Measurements from ENCODE around the gene RAB40C.

The RAB40C gene

GRCh38 chr16:671353-672131 is 81.7 kb downstream of the RAB40C start:
- DNase-seq: no peak

GRCh38 chr16:672371-672770 is 82.5 kb downstream of the RAB40C start:
- no peak for DNase-seq

GRCh38 chr16:672851-673250 is 83.0 kb downstream of the RAB40C start:
- no peak for DNase-seq

GRCh38 chr16:673399-673991 is 83.6 kb downstream of the RAB40C start:
- DNase-seq: no peak

- DNase-seq: no peak
Observed at GRCh38 chr16:674214-674881, 84.5 kb downstream of the RAB40C start.

GRCh38 chr16:674968-675883 is 85.4 kb downstream of the RAB40C start, which contains the start of gene RHBDL1:
TSS of gene RHBDL1 (plus strand) at chr16:675671. CDS start at chr16:675791, 120 bp downstream.
- DNase-seq: no peak

- no peak for DNase-seq
Observed at GRCh38 chr16:675884-676564, 86.2 kb downstream of the RAB40C start.

GRCh38 chr16:676565-676902 is 86.7 kb downstream of the RAB40C start:
- DNase-seq: no peak

- DNase-seq: no peak
Observed at GRCh38 chr16:676913-677312, 87.0 kb downstream of the RAB40C start.

- DNase-seq: no peak
Observed at GRCh38 chr16:677316-678190, 87.7 kb downstream of the RAB40C start.

GRCh38 chr16:678209-678857 is 88.5 kb downstream of the RAB40C start:
- no peak for DNase-seq

Data from right forelimb (tissue), 1 donor.